Left lung (tissue), 10 donors: ENCODE data around the gene DNAAF5. TPM values are rescaled to one million over a fixed set of nuclear protein-coding genes. Genes with fewer than 3 reads are reported as not detected.
A peak's percentile ranks its signal among the peaks of the same experiment; 100 is the strongest.

ENCODE experiments used
- ATAC-seq: fragments of 200-7000 bp; cut with Tn5 transposase; one replicate; pipeline ENCODE4 v1.9.1; 2020; ENCODE audit warnings: moderate library complexity
- DNase-seq, 4 donors: peaks; one replicate each; pipeline ENCODE4 v3.0.0-alpha.2; 2013 to 2020
- H3K27ac ChIP-seq, 2 donors: fragments of 200-600 bp; sonication (generic) in 1 of 2; one replicate each; pipeline versions ENCODE4 v1.5.0 to v1.8.0; 2020 to 2021
- H3K27me3 ChIP-seq, 2 donors: fragments of 200-600 bp; sonication (generic) in 1 of 2; one replicate each; pipeline versions ENCODE4 v1.5.0 to v1.8.0; 2020 to 2021
- H3K36me3 ChIP-seq, 2 donors: fragments of 200-600 bp; sonication (generic) in 1 of 2; one replicate each; pipeline versions ENCODE4 v1.5.0 to v1.8.0; 2020 to 2021
- H3K4me1 ChIP-seq, 2 donors: fragments of 200-600 bp; one replicate each; pipeline ENCODE4 v1.8.0; 2021
- H3K4me3 ChIP-seq, 2 donors: fragments of 200-600 bp; sonication (generic) in 1 of 2; one replicate each; pipeline versions ENCODE4 v1.5.0 to v1.8.0; 2020 to 2021; ENCODE audit warnings: mild to moderate bottlenecking in 1 of 2
- H3K9me3 ChIP-seq, 2 donors: fragments of 200-600 bp; sonication (generic) in 1 of 2; one replicate each; pipeline versions ENCODE4 v1.5.0 to v1.8.0; 2020 to 2021
- intact Hi-C, 2 donors: fragments of 100-400 bp; cut with DNase I; formaldehyde crosslinking; loops; one replicate each; pipeline versions ENCODE4 v1.11.2 to v1.14.2; 2022
- polyA plus RNA-seq, 6 donors: library from polyadenylated mRNA; unstranded; fragments of 120-200 nt; gene quantifications; one replicate each; pipeline ENCODE4 v1.2.1, GENCODE V29; 2013; ENCODE audit not compliant: insufficient read length in 6 of 6
- total RNA-seq, 2 donors: library from RNA; stranded (reverse); fragmentation: NEBNext Ultra II Directional; extraction: Animal tissue kit (Norgen Biotek cat#: 25700); gene quantifications; one replicate each; pipeline ENCODE4 v1.2.1, GENCODE V29; 2021
- TF ChIP-seq, protein P1 (sequence below), 2 donors: fragments of 200-600 bp; sonication (generic) in 1 of 2; IDR thresholded peaks; one replicate each; pipeline versions ENCODE4 v1.5.0 to v1.8.0; 2021; ENCODE audit warnings: antibody characterized with exemption in 2 of 2
- donor health status: DM: no; HTN: yes; CAD: no.
- donor health status: DM: no; HTN: no; CAD: no.

Gene DNAAF5
- total and polyA plus RNA-seq, 8 donors: 19.9 to 30.6 (median 26.2) TPM

DNA sequence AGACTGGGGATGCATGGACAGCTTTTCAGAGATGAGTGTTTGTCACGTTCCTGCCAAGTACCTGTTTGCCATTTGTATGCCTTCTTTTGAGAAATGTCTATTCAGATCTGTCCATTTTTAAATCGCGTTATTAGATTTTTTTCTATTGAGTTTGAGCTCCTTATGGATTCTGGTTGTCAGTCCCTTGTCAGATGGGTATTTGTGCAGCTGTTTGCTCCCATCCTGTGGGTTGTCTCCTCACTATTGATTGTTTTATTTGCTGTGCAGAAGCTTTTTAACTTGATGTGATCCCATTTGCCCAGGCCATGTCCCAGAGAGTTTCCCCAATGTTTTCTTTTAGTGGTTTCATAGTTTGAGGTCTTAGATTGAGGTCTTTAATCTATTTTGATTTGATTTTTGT lies 6.1 kb downstream of the DNAAF5 start:
- DNase-seq (no peak), ATAC-seq (no peak)
- TF ChIP-seq, protein P1, sequence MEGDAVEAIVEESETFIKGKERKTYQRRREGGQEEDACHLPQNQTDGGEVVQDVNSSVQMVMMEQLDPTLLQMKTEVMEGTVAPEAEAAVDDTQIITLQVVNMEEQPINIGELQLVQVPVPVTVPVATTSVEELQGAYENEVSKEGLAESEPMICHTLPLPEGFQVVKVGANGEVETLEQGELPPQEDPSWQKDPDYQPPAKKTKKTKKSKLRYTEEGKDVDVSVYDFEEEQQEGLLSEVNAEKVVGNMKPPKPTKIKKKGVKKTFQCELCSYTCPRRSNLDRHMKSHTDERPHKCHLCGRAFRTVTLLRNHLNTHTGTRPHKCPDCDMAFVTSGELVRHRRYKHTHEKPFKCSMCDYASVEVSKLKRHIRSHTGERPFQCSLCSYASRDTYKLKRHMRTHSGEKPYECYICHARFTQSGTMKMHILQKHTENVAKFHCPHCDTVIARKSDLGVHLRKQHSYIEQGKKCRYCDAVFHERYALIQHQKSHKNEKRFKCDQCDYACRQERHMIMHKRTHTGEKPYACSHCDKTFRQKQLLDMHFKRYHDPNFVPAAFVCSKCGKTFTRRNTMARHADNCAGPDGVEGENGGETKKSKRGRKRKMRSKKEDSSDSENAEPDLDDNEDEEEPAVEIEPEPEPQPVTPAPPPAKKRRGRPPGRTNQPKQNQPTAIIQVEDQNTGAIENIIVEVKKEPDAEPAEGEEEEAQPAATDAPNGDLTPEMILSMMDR (IDR thresholded peaks at IDR 0.05): no peak
- Histone ChIP-seq H3K4me1 (peaks cover 0 to 10% of the 10 kb centered on the region in 2 donors), H3K36me3 (peaks cover 0 to 34% of the 10 kb centered on the region in 2 donors), H3K4me3 (no peak overlapping the region), H3K27me3 (no peaks in the 10 kb centered on the region), H3K9me3 (peaks cover 0 to 11% of the 10 kb centered on the region in 2 donors), H3K27ac (no peak overlapping the region)
- intact Hi-C loops: no loop called here

DNA sequence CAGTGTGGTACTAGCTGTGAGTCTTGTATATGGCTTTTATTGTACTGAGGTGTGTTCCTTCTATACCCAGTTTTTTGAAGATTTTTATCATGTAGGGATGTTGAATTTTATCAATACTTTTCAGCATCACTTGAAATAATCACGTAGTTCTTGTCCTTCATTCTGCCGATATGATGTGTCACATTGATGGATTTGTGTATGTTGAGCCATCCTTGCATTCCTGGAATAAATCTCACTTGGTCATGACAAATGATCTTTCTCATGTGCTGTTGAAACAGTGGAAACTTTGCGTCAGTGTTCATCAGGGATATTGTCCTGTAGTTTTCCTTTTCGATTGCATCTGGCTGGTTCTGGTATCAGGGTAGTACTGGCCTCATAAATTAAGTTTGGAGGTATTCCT lies 7.7 kb downstream of the DNAAF5 start:
- Histone ChIP-seq H3K4me1 (no peaks in the 10 kb centered on the region), H3K4me3 (no peak overlapping the region), H3K36me3 (peaks cover 0 to 40% of the 10 kb centered on the region in 2 donors), H3K9me3 (peaks cover 0 to 11% of the 10 kb centered on the region in 2 donors), H3K27me3 (no peaks in the 10 kb centered on the region), H3K27ac (no peak overlapping the region)
- DNase-seq (no peak), ATAC-seq (no peak)
- TF ChIP-seq, protein P1 (IDR thresholded peaks at IDR 0.05): no peak
- intact Hi-C loops: no loop called here

DNA sequence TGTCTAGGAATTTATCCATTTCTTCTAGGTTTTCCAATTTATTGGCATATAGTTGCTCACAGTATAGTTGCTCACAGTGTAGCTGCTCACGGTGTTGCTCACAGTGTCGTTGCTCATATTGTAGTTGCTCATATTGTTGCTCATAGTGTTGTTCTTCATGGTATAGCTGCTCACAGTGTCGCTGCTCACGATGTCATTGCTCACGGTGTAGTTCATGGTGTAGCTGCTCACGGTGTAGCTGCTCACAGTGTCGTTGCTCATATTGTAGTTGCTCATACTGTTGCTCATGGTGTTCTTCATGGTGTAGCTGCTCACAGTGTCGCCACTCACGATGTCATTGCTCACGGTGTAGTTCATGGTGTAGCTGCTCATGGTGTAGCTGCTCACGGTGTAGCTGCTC lies 8.3 kb downstream of the DNAAF5 start:
- no peak overlapping the region for H3K4me3 ChIP-seq
- DNase-seq: no peak
- TF ChIP-seq, protein P1 (IDR thresholded peaks at IDR 0.05): no peak
- H3K9me3 ChIP-seq: peaks cover 0 to 11% of the 10 kb centered on the region in 2 donors
- intact Hi-C loops: no loop called here
- ATAC-seq: no peak
- no peak overlapping the region for H3K27ac ChIP-seq
- no peaks in the 10 kb centered on the region for H3K4me1 ChIP-seq
- H3K36me3 ChIP-seq: peaks cover 0 to 40% of the 10 kb centered on the region in 2 donors
- H3K27me3 ChIP-seq: no peaks in the 10 kb centered on the region

DNA sequence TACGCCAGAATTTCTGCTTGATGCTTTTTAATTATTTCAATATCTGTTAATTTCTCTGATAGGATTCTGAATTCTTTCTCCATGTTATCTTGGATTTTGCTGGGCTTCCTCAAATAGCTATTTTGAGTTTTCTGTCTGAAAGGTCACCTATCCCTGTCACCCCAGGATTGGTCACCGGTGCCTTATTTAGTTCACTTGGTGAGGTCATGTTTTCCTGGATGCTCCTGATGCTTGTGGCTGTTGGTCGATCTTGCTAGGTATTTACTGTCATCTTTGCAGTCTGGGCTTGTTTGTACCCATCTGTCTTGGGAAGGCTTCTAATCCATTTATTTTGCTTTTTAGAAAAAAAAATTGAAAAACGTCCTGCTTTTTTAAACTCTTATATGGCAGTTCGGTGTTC lies 11.7 kb downstream of the DNAAF5 start:
- H3K4me3 ChIP-seq: no peak overlapping the region
- DNase-seq (no peak), ATAC-seq (no peak)
- no peaks in the 10 kb centered on the region for H3K4me1 ChIP-seq
- H3K9me3 ChIP-seq: peaks cover 0 to 11% of the 10 kb centered on the region in 2 donors
- H3K27me3 ChIP-seq: no peaks in the 10 kb centered on the region
- peaks cover 0 to 42% of the 10 kb centered on the region in 2 donors for H3K36me3 ChIP-seq
- H3K27ac ChIP-seq: no peak overlapping the region
- TF ChIP-seq, protein P1 (IDR thresholded peaks at IDR 0.05): no peak
- intact Hi-C loops: no loop called here

DNA sequence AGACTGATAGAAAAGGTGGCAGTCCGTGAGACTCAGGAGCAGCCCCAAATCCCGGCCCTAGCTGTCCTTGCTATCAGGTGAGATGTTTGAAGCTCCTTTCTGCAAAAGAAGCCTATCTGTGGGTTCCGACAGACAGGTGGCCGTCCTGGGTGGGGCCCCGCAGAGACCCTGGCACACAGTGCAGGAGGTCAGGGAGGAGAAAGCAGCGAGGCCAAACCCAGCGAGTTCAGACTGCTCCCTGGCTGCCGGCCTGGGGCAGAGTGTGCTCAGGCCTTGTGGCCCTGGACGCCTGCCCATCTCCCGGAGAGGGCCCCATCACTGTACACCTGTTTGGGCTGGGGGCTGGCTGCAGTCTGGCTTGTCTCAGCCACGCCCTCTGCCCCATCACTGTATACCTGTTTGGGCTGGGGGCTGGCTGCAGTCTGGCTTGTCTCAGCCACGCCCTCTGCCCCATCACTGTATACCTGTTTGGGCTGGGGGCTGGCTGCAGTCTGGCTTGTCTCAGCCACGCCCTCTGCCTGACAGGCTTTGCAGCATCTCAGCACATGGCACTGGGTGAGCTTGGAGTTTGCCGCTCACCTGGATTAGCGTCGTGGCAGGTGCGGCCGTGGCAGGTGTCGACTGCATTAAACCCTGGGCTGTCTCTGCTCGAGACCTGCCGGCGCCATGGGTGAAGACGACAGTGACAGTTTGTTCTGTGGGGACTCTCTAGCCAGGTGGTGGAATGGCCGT lies 12.4 kb downstream of the DNAAF5 start:
- Histone ChIP-seq H3K36me3 (peaks cover 0 to 40% of the 10 kb centered on the region in 2 donors), H3K27ac (no peak overlapping the region), H3K9me3 (peaks cover 0 to 9% of the 10 kb centered on the region in 2 donors), H3K27me3 (no peaks in the 10 kb centered on the region), H3K4me3 (no peak overlapping the region), H3K4me1 (no peaks in the 10 kb centered on the region)
- ATAC-seq: no peak
- TF ChIP-seq, protein P1 (IDR thresholded peaks at IDR 0.05): no peak
- intact Hi-C loops: no loop called here
- DNase-seq: peak in 1 of 4 donors; percentile 72
